ENCODE results near the gene SLC35F4.

Gene SLC35F4

GRCh38 chr14:57848353-57848752 is 17.5 kb downstream of the SLC35F4 start:
- peak; percentile 28 for DNase-seq (ENCODE audit: low spot score)

- no peak for DNase-seq (ENCODE audit: low spot score)
Measured at GRCh38 chr14:57847706-57848105, 18.2 kb downstream of the SLC35F4 start.

GRCh38 chr14:57847096-57847495 is 18.8 kb downstream of the SLC35F4 start:
- peak; percentile 57 for DNase-seq (ENCODE audit: low spot score)

- DNase-seq (ENCODE audit: low spot score) = no peak
Measured at GRCh38 chr14:57846596-57846995, 19.3 kb downstream of the SLC35F4 start.

- peak; percentile 33 for DNase-seq (ENCODE audit: low spot score)
Measured at GRCh38 chr14:57845802-57846531, 19.9 kb downstream of the SLC35F4 start.

- DNase-seq (ENCODE audit: low spot score) = no peak
Measured at GRCh38 chr14:57845316-57845715, 20.6 kb downstream of the SLC35F4 start.

GRCh38 chr14:57837267-57837666 is 28.6 kb downstream of the SLC35F4 start:
- DNase-seq (ENCODE audit: low spot score) = no peak

- no peak for DNase-seq (ENCODE audit: low spot score)
Measured at GRCh38 chr14:57835766-57836165, 30.1 kb downstream of the SLC35F4 start.

- DNase-seq (ENCODE audit: low spot score) = no peak
Measured at GRCh38 chr14:57834961-57835360, 30.9 kb downstream of the SLC35F4 start.

- no peak for DNase-seq (ENCODE audit: low spot score)
Measured at GRCh38 chr14:57834001-57834598, 31.8 kb downstream of the SLC35F4 start.

- peak; percentile 68 for DNase-seq (ENCODE audit: low spot score)
Measured at GRCh38 chr14:57833323-57833722, 32.6 kb downstream of the SLC35F4 start.

- no peak for DNase-seq (ENCODE audit: low spot score)
Measured at GRCh38 chr14:57831981-57832380, 33.9 kb downstream of the SLC35F4 start.

- no peak for DNase-seq (ENCODE audit: low spot score)
Measured at GRCh38 chr14:57828713-57829112, 37.2 kb downstream of the SLC35F4 start.

- no peak for DNase-seq (ENCODE audit: low spot score)
Measured at GRCh38 chr14:57823015-57823660, 42.8 kb downstream of the SLC35F4 start.

GRCh38 chr14:57822081-57822480 is 43.8 kb downstream of the SLC35F4 start:
- DNase-seq (ENCODE audit: low spot score) = no peak

- DNase-seq (ENCODE audit: low spot score) = no peak
Measured at GRCh38 chr14:57820581-57820980, 45.3 kb downstream of the SLC35F4 start.

GRCh38 chr14:57818511-57818910 is 47.4 kb downstream of the SLC35F4 start:
- DNase-seq (ENCODE audit: low spot score) = no peak

GRCh38 chr14:57816568-57817284 is 49.2 kb downstream of the SLC35F4 start:
- no peak for DNase-seq (ENCODE audit: low spot score)

- DNase-seq (ENCODE audit: low spot score) = no peak
Measured at GRCh38 chr14:57814726-57815125, 51.2 kb downstream of the SLC35F4 start.

- no peak for DNase-seq (ENCODE audit: low spot score)
Measured at GRCh38 chr14:57812741-57813140, 53.2 kb downstream of the SLC35F4 start.

GRCh38 chr14:57811998-57812546 is 53.8 kb downstream of the SLC35F4 start:
- DNase-seq (ENCODE audit: low spot score) = no peak

GRCh38 chr14:57809808-57810207 is 56.1 kb downstream of the SLC35F4 start:
- no peak for DNase-seq (ENCODE audit: low spot score)

Data from GM03348 (cell line).